ENCODE data around the gene TLE1.

Gene TLE1

GRCh38 chr9:81632599-81632998, 56.7 kb downstream of the TLE1 start:
- H3K27ac ChIP-seq (ENCODE audit: low read depth, low read length): no peak overlapping the region
- H3K27me3 ChIP-seq (ENCODE audit: insufficient read depth, low read length): no peaks in the 10 kb centered on the region
- no CpG with 5 or more reads among the region's 1 CpG for WGBS
- peaks cover 19% of the 10 kb centered on the region for H3K4me1 ChIP-seq (ENCODE audit: insufficient read depth, low read length)
- no peak overlapping the region for H3K4me3 ChIP-seq (ENCODE audit: low read length)
- no peaks in the 10 kb centered on the region for H3K9me3 ChIP-seq (ENCODE audit: insufficient read depth, low read depth, low read length)
- H3K9ac ChIP-seq (ENCODE audit: low read depth, low read length): no peak overlapping the region
- H3K36me3 ChIP-seq (ENCODE audit: insufficient read depth, low read length): peaks cover 53% of the 10 kb centered on the region

DNA sequence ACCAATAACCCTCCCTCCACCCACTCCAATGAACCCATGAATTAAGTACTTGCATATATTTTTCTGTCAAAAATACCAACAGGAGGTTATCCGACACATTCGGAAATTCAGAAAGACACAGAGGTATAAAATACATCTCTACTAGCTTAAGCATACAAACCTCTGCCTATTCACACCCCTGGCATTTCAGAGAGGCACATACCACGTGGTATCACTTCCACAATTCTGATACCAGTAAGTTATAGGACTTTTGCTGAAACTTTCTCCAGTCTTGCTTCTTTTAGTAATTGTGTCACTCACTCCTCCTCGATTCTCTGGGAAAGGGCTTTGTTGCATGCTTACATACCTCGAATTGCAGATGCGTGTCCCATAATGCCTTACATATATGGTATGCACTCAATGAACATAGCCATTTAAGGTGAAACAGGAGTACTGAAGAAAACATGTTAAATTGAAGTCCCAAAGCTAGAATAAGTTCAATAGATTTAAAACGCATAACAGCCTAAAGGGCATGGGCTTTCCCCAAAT, 58.1 kb downstream of the TLE1 start:
- Histone ChIP-seq H3K4me1 (ENCODE audit: insufficient read depth, low read length) (peaks cover 29% of the 10 kb centered on the region), H3K9ac (ENCODE audit: low read depth, low read length) (no peak overlapping the region), H3K36me3 (ENCODE audit: insufficient read depth, low read length) (peaks cover 56% of the 10 kb centered on the region), H3K27ac (ENCODE audit: low read depth, low read length) (no peak overlapping the region), H3K27me3 (ENCODE audit: insufficient read depth, low read length) (no peaks in the 10 kb centered on the region), H3K4me3 (ENCODE audit: low read length) (no peak overlapping the region), H3K9me3 (ENCODE audit: insufficient read depth, low read depth, low read length) (no peaks in the 10 kb centered on the region)
- WGBS: 97% methylated on average over 7 of the region's 7 CpGs

DNA sequence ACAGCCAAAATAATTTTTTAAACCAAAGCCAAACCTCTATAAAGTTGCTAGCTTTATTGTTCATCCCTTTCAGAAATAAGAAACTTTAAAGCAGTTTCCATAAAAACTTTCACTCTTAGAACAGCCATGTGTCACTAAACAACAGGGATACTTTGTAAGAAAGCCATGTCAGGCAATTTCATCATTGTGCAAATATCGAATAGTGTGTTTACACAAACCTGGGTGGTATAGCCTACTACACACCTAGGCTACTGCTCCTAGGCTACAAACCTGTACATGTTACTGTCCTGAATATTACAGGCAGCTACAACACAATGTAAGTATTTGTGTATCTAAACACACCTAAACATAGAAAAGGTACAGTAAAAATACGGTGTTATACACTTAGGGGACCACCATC, 59.9 kb downstream of the TLE1 start:
- H3K9ac ChIP-seq (ENCODE audit: low read depth, low read length): no peak overlapping the region
- H3K9me3 ChIP-seq (ENCODE audit: insufficient read depth, low read depth, low read length): no peaks in the 10 kb centered on the region
- no peak overlapping the region for H3K4me3 ChIP-seq (ENCODE audit: low read length)
- no peak overlapping the region for H3K27ac ChIP-seq (ENCODE audit: low read depth, low read length)
- WGBS: 97% methylated on average over 1 of the region's 2 CpGs
- H3K36me3 ChIP-seq (ENCODE audit: insufficient read depth, low read length): peaks cover 55% of the 10 kb centered on the region
- no peaks in the 10 kb centered on the region for H3K27me3 ChIP-seq (ENCODE audit: insufficient read depth, low read length)
- peaks cover 32% of the 10 kb centered on the region for H3K4me1 ChIP-seq (ENCODE audit: insufficient read depth, low read length)

DNA sequence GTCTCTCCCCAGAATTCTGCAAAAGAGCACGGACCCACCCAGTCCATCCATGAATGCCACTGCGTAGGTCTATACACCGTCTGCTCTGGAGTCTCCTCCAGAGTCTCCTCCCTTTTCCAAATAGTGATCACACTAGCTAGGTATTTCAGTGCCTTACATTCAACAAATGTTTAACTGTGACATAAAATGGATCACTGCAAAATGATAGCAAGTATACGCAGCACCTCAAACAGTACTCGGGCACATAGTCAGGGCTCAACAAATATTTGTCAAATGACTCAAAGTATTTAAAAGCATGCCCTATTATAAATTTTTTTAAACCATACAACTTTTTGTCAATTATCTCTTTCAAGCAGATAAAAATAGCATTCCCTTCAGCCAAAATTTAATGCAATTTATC, 60.5 kb downstream of the TLE1 start:
- Histone ChIP-seq H3K9ac (ENCODE audit: low read depth, low read length) (no peak overlapping the region), H3K4me1 (ENCODE audit: insufficient read depth, low read length) (peaks cover 37% of the 10 kb centered on the region), H3K27ac (ENCODE audit: low read depth, low read length) (no peak overlapping the region)

GRCh38 chr9:81627481-81627880, 61.9 kb downstream of the TLE1 start:
- H3K9me3 ChIP-seq (ENCODE audit: insufficient read depth, low read depth, low read length): no peaks in the 10 kb centered on the region
- peaks cover 38% of the 10 kb centered on the region for H3K36me3 ChIP-seq (ENCODE audit: insufficient read depth, low read length)
- no peaks in the 10 kb centered on the region for H3K27me3 ChIP-seq (ENCODE audit: insufficient read depth, low read length)
- 99% methylated on average over 3 of the region's 3 CpGs for WGBS
- no peak overlapping the region for H3K9ac ChIP-seq (ENCODE audit: low read depth, low read length)
- H3K27ac ChIP-seq (ENCODE audit: low read depth, low read length): no peak overlapping the region
- H3K4me1 ChIP-seq (ENCODE audit: insufficient read depth, low read length): peaks cover 49% of the 10 kb centered on the region
- no peak overlapping the region for H3K4me3 ChIP-seq (ENCODE audit: low read length)

More for the DNA sequence above, 60.5 kb downstream of the TLE1 start:
- 98% methylated on average over 5 of the region's 5 CpGs for WGBS
- Histone ChIP-seq H3K27me3 (ENCODE audit: insufficient read depth, low read length) (no peaks in the 10 kb centered on the region), H3K4me3 (ENCODE audit: low read length) (no peak overlapping the region), H3K36me3 (ENCODE audit: insufficient read depth, low read length) (peaks cover 49% of the 10 kb centered on the region), H3K9me3 (ENCODE audit: insufficient read depth, low read depth, low read length) (no peaks in the 10 kb centered on the region)

GRCh38 chr9:81626511-81626910, 62.8 kb downstream of the TLE1 start:
- no peaks in the 10 kb centered on the region for H3K27me3 ChIP-seq (ENCODE audit: insufficient read depth, low read length)
- H3K9ac ChIP-seq (ENCODE audit: low read depth, low read length): no peak overlapping the region
- no peak overlapping the region for H3K27ac ChIP-seq (ENCODE audit: low read depth, low read length)
- no peak overlapping the region for H3K4me3 ChIP-seq (ENCODE audit: low read length)
- H3K36me3 ChIP-seq (ENCODE audit: insufficient read depth, low read length): peaks cover 28% of the 10 kb centered on the region
- 94% methylated on average over 4 of the region's 4 CpGs for WGBS
- peaks cover 57% of the 10 kb centered on the region for H3K4me1 ChIP-seq (ENCODE audit: insufficient read depth, low read length)
- H3K9me3 ChIP-seq (ENCODE audit: insufficient read depth, low read depth, low read length): no peaks in the 10 kb centered on the region

GRCh38 chr9:81625969-81626368, 63.4 kb downstream of the TLE1 start:
- H3K4me1 ChIP-seq (ENCODE audit: insufficient read depth, low read length): peaks cover 62% of the 10 kb centered on the region
- H3K4me3 ChIP-seq (ENCODE audit: low read length): no peak overlapping the region
- H3K9ac ChIP-seq (ENCODE audit: low read depth, low read length): no peak overlapping the region
- no peak overlapping the region for H3K27ac ChIP-seq (ENCODE audit: low read depth, low read length)
- peaks cover 23% of the 10 kb centered on the region for H3K36me3 ChIP-seq (ENCODE audit: insufficient read depth, low read length)
- WGBS: 91% methylated on average over 6 of the region's 6 CpGs
- no peaks in the 10 kb centered on the region for H3K9me3 ChIP-seq (ENCODE audit: insufficient read depth, low read depth, low read length)
- H3K27me3 ChIP-seq (ENCODE audit: insufficient read depth, low read length): no peaks in the 10 kb centered on the region

DNA sequence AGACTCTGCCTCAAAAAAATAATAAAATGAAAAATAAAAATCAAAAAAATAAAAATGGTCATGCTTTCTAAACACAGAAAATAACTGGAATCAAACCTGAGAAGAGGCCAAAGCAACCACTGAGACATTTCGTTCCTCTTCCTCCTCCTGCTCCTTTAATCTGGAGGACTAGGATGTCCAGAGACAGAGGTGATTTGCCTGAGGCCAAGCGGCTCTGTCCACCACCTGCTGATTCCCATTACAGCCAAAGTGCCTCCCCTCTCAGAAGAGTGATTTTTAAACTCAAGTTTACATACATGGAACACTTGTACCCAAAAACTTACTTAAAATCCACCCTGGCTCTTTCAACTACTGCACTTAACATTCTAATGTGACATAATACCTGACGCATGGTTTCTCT, 65.6 kb downstream of the TLE1 start:
- Histone ChIP-seq H3K9ac (ENCODE audit: low read depth, low read length) (no peak overlapping the region), H3K36me3 (ENCODE audit: insufficient read depth, low read length) (peaks cover 30% of the 10 kb centered on the region), H3K9me3 (ENCODE audit: insufficient read depth, low read depth, low read length) (no peaks in the 10 kb centered on the region), H3K4me1 (ENCODE audit: insufficient read depth, low read length) (peaks cover 68% of the 10 kb centered on the region), H3K27ac (ENCODE audit: low read depth, low read length) (no peak overlapping the region), H3K27me3 (ENCODE audit: insufficient read depth, low read length) (no peaks in the 10 kb centered on the region), H3K4me3 (ENCODE audit: low read length) (no peak overlapping the region)
- WGBS: 73% methylated on average over 3 of the region's 3 CpGs

DNA sequence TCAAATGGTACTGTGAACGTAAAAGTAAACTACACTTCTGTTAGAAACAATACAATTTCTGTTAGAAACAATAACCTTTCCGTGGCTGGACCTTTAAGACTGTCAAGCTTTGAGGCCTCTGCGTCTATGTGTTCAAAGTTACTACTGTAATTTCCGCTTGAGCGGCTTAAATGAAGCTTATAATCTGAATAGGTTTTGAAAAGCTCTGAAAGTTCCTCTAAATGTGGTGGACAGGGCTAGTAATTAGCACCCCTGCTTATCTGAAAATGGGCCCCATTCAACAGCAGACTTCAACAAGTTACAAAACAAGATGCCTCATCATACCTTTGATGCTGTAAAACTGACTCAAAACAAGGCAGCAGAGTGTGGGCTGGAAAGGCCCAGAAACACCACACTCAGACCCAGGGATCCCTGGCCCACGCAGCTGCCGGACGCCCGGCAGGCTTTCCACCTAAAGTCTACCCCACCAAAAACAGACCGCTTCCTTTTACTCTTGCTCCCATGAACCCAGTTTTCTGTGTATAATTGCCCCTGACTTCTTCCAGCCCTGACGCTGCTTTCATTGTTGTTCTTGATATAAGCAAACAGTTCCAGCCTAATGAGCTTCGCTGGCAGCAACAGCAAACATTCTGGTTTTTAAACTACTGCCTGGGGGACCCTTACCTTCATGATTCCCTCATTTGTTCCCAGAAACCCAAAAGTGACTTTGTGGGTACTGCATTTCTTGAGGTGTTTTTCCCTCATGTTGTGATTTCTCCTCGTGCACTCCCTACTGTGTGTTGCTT, 66.7 kb downstream of the TLE1 start:
- Histone ChIP-seq H3K9ac (ENCODE audit: low read depth, low read length) (no peak overlapping the region), H3K27me3 (ENCODE audit: insufficient read depth, low read length) (no peaks in the 10 kb centered on the region), H3K36me3 (ENCODE audit: insufficient read depth, low read length) (peaks cover 40% of the 10 kb centered on the region), H3K4me1 (ENCODE audit: insufficient read depth, low read length) (peaks cover 66% of the 10 kb centered on the region), H3K4me3 (ENCODE audit: low read length) (no peak overlapping the region), H3K27ac (ENCODE audit: low read depth, low read length) (no peak overlapping the region; the same call in 1 of the 2 replicates), H3K9me3 (ENCODE audit: insufficient read depth, low read depth, low read length) (no peaks in the 10 kb centered on the region)
- 81% methylated on average over 13 of the region's 13 CpGs for WGBS

DNA sequence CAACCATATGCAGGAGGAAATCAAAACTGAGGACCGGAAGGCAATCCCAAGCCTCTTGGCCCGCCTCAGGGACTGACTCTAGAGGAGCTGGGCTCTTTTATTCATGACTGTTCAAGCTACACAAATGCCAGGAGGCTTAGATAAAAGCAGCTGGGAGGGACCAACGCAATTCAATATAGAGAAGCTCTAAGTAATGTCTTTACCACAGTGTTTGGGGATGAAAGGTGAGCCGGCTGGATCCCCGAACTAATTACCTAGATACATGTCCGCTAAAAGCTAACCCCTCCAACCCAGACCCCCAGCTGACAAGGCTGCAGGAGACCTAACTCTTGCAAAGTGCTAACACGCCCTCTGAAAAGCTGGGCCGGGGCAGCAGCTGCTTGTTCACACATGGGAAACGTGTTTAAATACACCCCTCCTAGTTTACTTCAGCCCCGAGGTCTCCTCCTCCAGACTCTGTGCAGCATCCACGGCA, 67.5 kb downstream of the TLE1 start:
- H3K36me3 ChIP-seq (ENCODE audit: insufficient read depth, low read length): peaks cover 40% of the 10 kb centered on the region
- H3K27ac ChIP-seq (ENCODE audit: low read depth, low read length): peak overlapping the region; percentile 17; the same call in 1 of the 2 replicates
- H3K4me3 ChIP-seq (ENCODE audit: low read length): no peak overlapping the region
- H3K4me1 ChIP-seq (ENCODE audit: insufficient read depth, low read length): peaks cover 57% of the 10 kb centered on the region
- H3K9ac ChIP-seq (ENCODE audit: low read depth, low read length): no peak overlapping the region
- H3K9me3 ChIP-seq (ENCODE audit: insufficient read depth, low read depth, low read length): no peaks in the 10 kb centered on the region
- WGBS: 16% methylated on average over 11 of the region's 11 CpGs
- no peaks in the 10 kb centered on the region for H3K27me3 ChIP-seq (ENCODE audit: insufficient read depth, low read length)

- WGBS: 64% methylated on average over 2 of the region's 2 CpGs
Measured at GRCh38 chr9:81621118-81621517, 68.2 kb downstream of the TLE1 start.

More at GRCh38 chr9:81621118-81621517, 68.2 kb downstream of the TLE1 start:
- no peaks in the 10 kb centered on the region for H3K27me3 ChIP-seq (ENCODE audit: insufficient read depth, low read length)
- H3K4me3 ChIP-seq (ENCODE audit: low read length): no peak overlapping the region
- peaks cover 44% of the 10 kb centered on the region for H3K36me3 ChIP-seq (ENCODE audit: insufficient read depth, low read length)
- H3K27ac ChIP-seq (ENCODE audit: low read depth, low read length): no peak overlapping the region; the same call in 1 of the 2 replicates
- H3K4me1 ChIP-seq (ENCODE audit: insufficient read depth, low read length): peaks cover 51% of the 10 kb centered on the region
- H3K9me3 ChIP-seq (ENCODE audit: insufficient read depth, low read depth, low read length): no peaks in the 10 kb centered on the region
- no peak overlapping the region for H3K9ac ChIP-seq (ENCODE audit: low read depth, low read length)

Measured in HUES64 (cell line).